Measurements from ENCODE around the gene FCER2. TPM values are rescaled to one million over a fixed set of nuclear protein-coding genes. Genes with fewer than 3 reads are reported as not detected.

The FCER2 gene
- total and polyA plus RNA-seq, 4 donors: 0.14 TPM; not detected in 3

GRCh38 chr19:7687177-7687576 is 14.8 kb downstream of the FCER2 start (continued):
- TF ChIP-seq, protein P1, sequence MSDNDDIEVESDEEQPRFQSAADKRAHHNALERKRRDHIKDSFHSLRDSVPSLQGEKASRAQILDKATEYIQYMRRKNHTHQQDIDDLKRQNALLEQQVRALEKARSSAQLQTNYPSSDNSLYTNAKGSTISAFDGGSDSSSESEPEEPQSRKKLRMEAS (IDR thresholded peaks at IDR 0.05): no peak

DNA sequence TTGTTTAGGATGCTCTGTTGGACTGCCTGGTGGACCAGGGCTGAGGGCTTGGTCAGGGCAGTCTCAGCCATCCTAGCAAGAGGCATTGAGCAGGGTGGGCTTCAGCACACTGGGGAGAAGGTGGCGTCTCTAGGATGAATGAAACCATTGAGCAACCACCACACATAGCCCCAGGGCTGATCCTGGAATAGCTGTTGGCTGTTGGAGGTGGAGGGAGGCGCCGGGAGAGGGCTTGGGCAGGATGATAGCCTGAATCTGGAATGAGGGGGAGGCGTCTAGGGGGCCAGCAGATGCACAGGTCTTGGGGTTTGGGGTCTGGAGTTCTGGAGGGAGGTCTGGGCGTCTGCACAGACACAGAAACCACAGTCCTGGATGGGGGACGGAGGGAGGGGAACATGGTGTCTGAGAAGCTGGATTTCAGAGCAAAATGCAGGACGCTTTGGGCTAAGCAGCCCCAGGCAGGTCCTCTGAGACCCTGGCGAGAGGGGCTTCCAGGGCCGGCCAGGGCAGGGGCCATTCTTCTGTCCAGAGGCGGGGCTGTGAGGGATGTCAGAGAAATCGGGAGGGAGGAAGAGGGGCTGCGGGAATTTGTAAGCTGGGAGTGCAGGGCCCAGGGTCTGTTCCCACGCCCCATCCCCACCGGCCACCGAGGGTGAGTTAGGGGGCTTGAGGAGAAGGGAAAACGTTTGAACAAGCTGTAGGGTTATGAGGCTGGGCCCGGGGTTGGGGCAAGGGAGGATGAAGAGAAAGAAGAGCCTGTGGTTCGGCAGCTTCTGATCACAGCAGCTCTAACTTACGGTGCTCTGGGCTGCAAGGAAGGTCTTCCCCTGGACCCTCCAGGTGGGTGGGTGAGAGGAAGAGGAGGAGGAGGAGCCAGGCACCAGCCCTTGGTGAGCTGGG is 16.1 kb downstream of the FCER2 start:
- no peak for DNase-seq (ENCODE audit: low spot score)
- 45% methylated on average over 19 of the region's 19 CpGs for WGBS
- Histone ChIP-seq H3K36me3 (ENCODE audit: control insufficient read depth in 4 of 4, insufficient read depth in 3 of 4, low read depth in 1 of 4, low read length in 3 of 4) (peaks cover 0 to 6% (median 0%) of the 10 kb centered on the region in 4 donors), H3K4me3 (ENCODE audit: low read depth in 1 of 3, low read length in 3 of 3) (no peak overlapping the region), H3K4me1 (ENCODE audit: control insufficient read depth in 4 of 4, insufficient read depth in 4 of 4, low read length in 3 of 4) (peaks cover 0 to 13% (median 6%) of the 10 kb centered on the region in 4 donors), H3K9ac (ENCODE audit: low read depth in 1 of 2, low read length in 2 of 2) (no peak overlapping the region), H3K27ac (ENCODE audit: low read depth in 1 of 2, low read length in 2 of 2) (no peak overlapping the region), H3K9me3 (ENCODE audit: control insufficient read depth in 4 of 4, low read length in 3 of 4) (no peaks in the 10 kb centered on the region), H3K27me3 (ENCODE audit: control insufficient read depth in 4 of 4, insufficient read depth in 4 of 4, low read length in 3 of 4) (no peaks in the 10 kb centered on the region)
- no peak for TF ChIP-seq ZBTB33 (IDR thresholded peaks at IDR 0.05)
- TF ChIP-seq HNF4A (conservative IDR thresholded peaks at IDR 0.05): no peak
- no peak for TF ChIP-seq YY1 (IDR thresholded peaks at IDR 0.05)
- TF ChIP-seq FOXA2 (IDR thresholded peaks at IDR 0.05): no peak
- no peak for TF ChIP-seq JUND (IDR thresholded peaks at IDR 0.05)
- TF ChIP-seq NR2F2 (IDR thresholded peaks at IDR 0.05): no peak
- no peak for TF ChIP-seq SP1 (IDR thresholded peaks at IDR 0.05)
- no peak for TF ChIP-seq HNF4G (IDR thresholded peaks at IDR 0.05)
- TF ChIP-seq TAF1 (conservative IDR thresholded peaks at IDR 0.05): no peak
- TF ChIP-seq FOXA1 (IDR thresholded peaks at IDR 0.05): no peak
- TF ChIP-seq, protein P2, sequence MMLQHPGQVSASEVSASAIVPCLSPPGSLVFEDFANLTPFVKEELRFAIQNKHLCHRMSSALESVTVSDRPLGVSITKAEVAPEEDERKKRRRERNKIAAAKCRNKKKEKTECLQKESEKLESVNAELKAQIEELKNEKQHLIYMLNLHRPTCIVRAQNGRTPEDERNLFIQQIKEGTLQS (IDR thresholded peaks at IDR 0.05): no peak
- no peak for TF ChIP-seq GABPA (IDR thresholded peaks at IDR 0.05 in 1 of 2, conservative IDR thresholded peaks at IDR 0.05 in 1 of 2)

DNA sequence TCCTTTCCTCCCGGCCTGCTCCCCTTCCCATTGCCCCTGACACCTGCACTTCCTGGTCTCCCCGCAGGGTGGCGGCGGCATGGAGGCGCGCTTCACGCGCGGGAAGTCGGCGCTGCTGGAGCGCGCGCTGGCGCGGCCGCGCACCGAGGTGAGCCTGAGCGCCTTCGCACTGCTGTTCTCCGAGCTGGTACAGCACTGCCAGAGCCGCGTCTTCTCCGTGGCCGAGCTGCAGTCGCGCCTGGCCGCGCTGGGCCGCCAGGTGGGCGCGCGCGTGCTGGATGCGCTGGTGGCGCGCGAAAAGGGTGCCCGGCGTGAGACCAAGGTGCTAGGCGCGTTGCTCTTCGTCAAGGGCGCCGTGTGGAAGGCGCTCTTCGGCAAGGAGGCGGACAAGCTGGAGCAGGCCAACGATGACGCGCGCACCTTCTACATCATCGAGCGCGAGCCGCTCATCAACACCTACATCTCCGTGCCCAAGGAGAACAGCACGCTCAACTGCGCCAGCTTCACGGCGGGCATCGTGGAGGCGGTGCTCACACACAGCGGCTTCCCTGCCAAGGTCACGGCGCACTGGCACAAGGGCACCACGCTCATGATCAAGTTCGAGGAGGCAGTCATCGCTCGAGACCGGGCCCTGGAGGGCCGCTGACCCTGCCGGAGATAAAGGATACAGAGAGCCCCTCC is 19.6 kb downstream of the FCER2 start:
- Histone ChIP-seq H3K4me3 (ENCODE audit: low read depth in 1 of 3, low read length in 3 of 3) (peak overlapping the region in 1 of 3 donors; percentile 80), H3K27me3 (ENCODE audit: control insufficient read depth in 4 of 4, insufficient read depth in 4 of 4, low read length in 3 of 4) (no peaks in the 10 kb centered on the region), H3K4me1 (ENCODE audit: control insufficient read depth in 4 of 4, insufficient read depth in 4 of 4, low read length in 3 of 4) (peaks cover 0 to 25% (median 13%) of the 10 kb centered on the region in 4 donors), H3K9me3 (ENCODE audit: control insufficient read depth in 4 of 4, low read length in 3 of 4) (no peaks in the 10 kb centered on the region), H3K9ac (ENCODE audit: low read depth in 1 of 2, low read length in 2 of 2) (no peak overlapping the region), H3K36me3 (ENCODE audit: control insufficient read depth in 4 of 4, insufficient read depth in 3 of 4, low read depth in 1 of 4, low read length in 3 of 4) (peaks cover 0 to 6% (median 0%) of the 10 kb centered on the region in 4 donors), H3K27ac (ENCODE audit: low read depth in 1 of 2, low read length in 2 of 2) (peak overlapping the region in 1 of 2 donors; percentile 84)
- 88% methylated on average over 74 of the region's 74 CpGs for whole genome bisulfite sequencing
- no peak for DNase-seq (ENCODE audit: low spot score)
- TF ChIP-seq REST (IDR thresholded peaks at IDR 0.05) (no peak), CTCF (IDR thresholded peaks at IDR 0.05; ENCODE audit: low read depth, low read length, missing input control) (no peak), HNF4G (IDR thresholded peaks at IDR 0.05) (no peak), EGR1 (IDR thresholded peaks at IDR 0.05; ENCODE audit: low read depth in 2 of 2) (no peak), SP1 (IDR thresholded peaks at IDR 0.05) (no peak), TAF1 (conservative IDR thresholded peaks at IDR 0.05) (no peak), NR2F2 (IDR thresholded peaks at IDR 0.05) (no peak), JUND (IDR thresholded peaks at IDR 0.05) (no peak), FOXA1 (IDR thresholded peaks at IDR 0.05) (no peak), GABPA (IDR thresholded peaks at IDR 0.05 in 1 of 2, conservative IDR thresholded peaks at IDR 0.05 in 1 of 2) (no peak), HNF4A (conservative IDR thresholded peaks at IDR 0.05) (no peak), FOXA2 (IDR thresholded peaks at IDR 0.05) (no peak)
- TF ChIP-seq, protein P2 (IDR thresholded peaks at IDR 0.05): no peak
- TF ChIP-seq, protein P1 (IDR thresholded peaks at IDR 0.05): no peak

Data from liver (tissue), 9 donors.